HepG2 (cell line): ENCODE measurements around the gene PDE9A. TPM values are rescaled to one million over a fixed set of nuclear protein-coding genes. Genes with fewer than 3 reads are reported as not detected.

Experiments used
- ATAC-seq: fragments of 200-7000 bp; cut with Tn5 transposase; 3 replicates; pipeline ENCODE4 v1.9.1; 2020; ENCODE audit warnings: mild to moderate bottlenecking, moderate library complexity
- BruUV-seq: library from RNA; stranded (reverse); fragments of 400-500 nt; replicated peaks from 2 replicates; lab custom pipeline; 2021; lab: Mats Ljungman, UMichigan
- CTCF ChIA-PET: fragments of 300-600 bp; formaldehyde crosslinking; extraction: SDS; loops from one replicate; lab custom pipeline; 2021; ENCODE audit warnings: low total read pairs, inconsistent platforms, low intra/inter-chr PET ratio; lab: Yijun Ruan, JAX
- POLR2A ChIA-PET: fragments of 350-600 bp; sonication (Branson Sonifier 250); formaldehyde crosslinking; loops from one replicate; lab custom pipeline; 2020; ENCODE audit warnings: antibody characterized with exemption, inconsistent platforms; lab: Yijun Ruan, JAX
- DNase-seq: peaks from one replicate; pipeline ENCODE4 v3.0.0-alpha.2; 2015; ENCODE audit warnings: low spot score
- FAIRE-seq: peaks from 3 replicates; lab custom pipeline; 2011; peaks lifted over from hg19 to GRCh38; lab: Jason Lieb, UNC
- H2AFZ ChIP-seq: one replicate; pipeline ENCODE4 v1.6.1; 2011; ENCODE audit warnings: low read length, inconsistent platforms
- H3K27ac ChIP-seq: fragments of 300-600 bp; 3 replicates; pipeline ENCODE4 v1.8.0; 2011; ENCODE audit warnings: mixed run types, mild to moderate bottlenecking, mixed read lengths, low read length, inconsistent platforms; ENCODE audit not compliant: insufficient read depth; ENCODE audit errors: extremely low read length
- H3K27me3 ChIP-seq, 2 experiments: fragments of 200-600 bp in 1 of 2; 2 replicates in 1 of 2; 3 replicates in 1 of 2; pipeline versions ENCODE4 v1.6.0 to v1.8.0; 2011; ENCODE audit warnings: low read length in 2 of 2, mild to moderate bottlenecking in 2 of 2, moderate library complexity in 2 of 2, inconsistent platforms in 1 of 2; ENCODE audit not compliant: insufficient read depth in 2 of 2, control insufficient read depth in 1 of 2
- H3K36me3 ChIP-seq, 2 experiments: fragments of 200-600 bp in 1 of 2; replicated peaks in 1 of 2; 2 replicates in 1 of 2; 3 replicates in 1 of 2; pipeline versions ENCODE4 v1.5.1 to v1.8.0; 2011; ENCODE audit warnings: low read length in 2 of 2, inconsistent platforms in 1 of 2; ENCODE audit not compliant: insufficient read depth in 2 of 2, control insufficient read depth in 1 of 2
- H3K4me1 ChIP-seq: 2 replicates; pipeline ENCODE4 v1.5.1; 2012; ENCODE audit warnings: low read length, inconsistent platforms; ENCODE audit not compliant: insufficient read depth
- H3K4me2 ChIP-seq: 2 replicates; pipeline ENCODE4 v1.6.0; 2011; ENCODE audit warnings: low read depth, low read length, inconsistent platforms
- H3K4me3 ChIP-seq, 3 experiments: fragments of 200-600 bp in 1 of 3; sonication (generic), shearing (Covaris generic) in 1 of 3; replicated peaks in 1 of 3; 2 replicates each; pipeline ENCODE4 v1.5.1; 2011 to 2016; ENCODE audit warnings: low read length in 3 of 3, inconsistent platforms in 2 of 3, low read depth in 2 of 3, mild to moderate bottlenecking in 2 of 3, control low read depth in 1 of 3, mixed read lengths in 1 of 3; ENCODE audit not compliant: insufficient read depth in 1 of 3
- H3K79me2 ChIP-seq: one replicate; pipeline ENCODE4 v1.6.1; 2011; ENCODE audit warnings: low read length, inconsistent platforms; ENCODE audit not compliant: insufficient read depth
- H3K9ac ChIP-seq: 2 replicates; pipeline ENCODE4 v1.6.0; 2011; ENCODE audit warnings: mild to moderate bottlenecking, low read depth, low read length, inconsistent platforms; ENCODE audit not compliant: insufficient read depth
- H3K9me3 ChIP-seq: 2 replicates; pipeline ENCODE4 v1.5.1; 2012; ENCODE audit warnings: mild to moderate bottlenecking, low read length
- H4K20me1 ChIP-seq: 2 replicates; pipeline ENCODE4 v1.6.0; 2011; ENCODE audit warnings: inconsistent platforms, mild to moderate bottlenecking, low read length, moderate library complexity; ENCODE audit not compliant: insufficient read depth
- FOSL2 ChIP-seq: sonication (generic); formaldehyde crosslinking; IDR thresholded peaks from 2 replicates; pipeline ENCODE4 v1.4.0; 2020; ENCODE audit warnings: missing genetic modification reagents
- NR1H2 ChIP-seq: sonication (generic); formaldehyde crosslinking; IDR thresholded peaks from 2 replicates; pipeline ENCODE4 v1.8.1; 2022; ENCODE audit warnings: low read depth, missing genetic modification reagents, borderline replicate concordance
- PLSCR1 ChIP-seq: sonication (generic); formaldehyde crosslinking; IDR thresholded peaks from 2 replicates; pipeline ENCODE4 v1.5.0; 2020; ENCODE audit warnings: missing genetic modification reagents, mild to moderate bottlenecking, borderline replicate concordance
- PRDM15 ChIP-seq: sonication (generic); formaldehyde crosslinking; IDR thresholded peaks from 2 replicates; pipeline ENCODE4 v1.4.0; 2020; ENCODE audit warnings: missing genetic modification reagents
- RNF2 ChIP-seq: fragments of 450-650 bp; conservative IDR thresholded peaks from 2 replicates; pipeline ENCODE4 v1.6.1; 2016; ENCODE audit warnings: low read depth
- SP1 ChIP-seq, 2 experiments: fragments of 450-650 bp in 1 of 2; sonication (generic) in 1 of 2; formaldehyde crosslinking in 1 of 2; IDR thresholded peaks; 2 replicates each; pipeline versions ENCODE4 v1.4.0 to v1.6.1; 2016 to 2020; ENCODE audit warnings: missing genetic modification reagents in 1 of 2
- TSC22D2 ChIP-seq: sonication (generic); formaldehyde crosslinking; IDR thresholded peaks from 2 replicates; pipeline ENCODE4 v1.5.1; 2020; ENCODE audit warnings: missing genetic modification reagents, mild to moderate bottlenecking, borderline replicate concordance
- ZFX ChIP-seq: sonication (generic); formaldehyde crosslinking; IDR thresholded peaks from 2 replicates; pipeline ENCODE4 v1.4.0; 2020; ENCODE audit warnings: mild to moderate bottlenecking, low read depth, missing genetic modification reagents, moderate library complexity
- ZHX1 ChIP-seq: sonication (generic); formaldehyde crosslinking; IDR thresholded peaks from 2 replicates; pipeline ENCODE4 v1.8.1; 2022; ENCODE audit warnings: low read depth, mild to moderate bottlenecking, missing genetic modification reagents
- ZNF138 ChIP-seq: sonication (generic); formaldehyde crosslinking; IDR thresholded peaks from 2 replicates; pipeline ENCODE4 v1.5.0; 2020; ENCODE audit warnings: mild to moderate bottlenecking, low read depth, missing genetic modification reagents
- ZNF282 ChIP-seq: fragments of 450-650 bp; IDR thresholded peaks from 2 replicates; pipeline ENCODE4 v1.6.1; 2018; ENCODE audit not compliant: partially characterized antibody
- ZNF563 ChIP-seq: sonication (generic); formaldehyde crosslinking; IDR thresholded peaks from 2 replicates; pipeline ENCODE4 v1.8.0; 2022; ENCODE audit warnings: mild to moderate bottlenecking, moderate library complexity, missing genetic modification reagents
- ZNF607 ChIP-seq: sonication (generic); formaldehyde crosslinking; IDR thresholded peaks from 2 replicates; pipeline ENCODE4 v1.5.1; 2020; ENCODE audit warnings: missing genetic modification reagents, mild to moderate bottlenecking, borderline replicate concordance
- ZNF772 ChIP-seq: sonication (generic); formaldehyde crosslinking; IDR thresholded peaks from 2 replicates; pipeline ENCODE4 v1.5.0; 2020; ENCODE audit warnings: mild to moderate bottlenecking, missing genetic modification reagents
- ZSCAN20 ChIP-seq: sonication (generic); formaldehyde crosslinking; IDR thresholded peaks from 2 replicates; pipeline ENCODE4 v1.4.0; 2020; ENCODE audit warnings: missing genetic modification reagents, mild to moderate bottlenecking, borderline replicate concordance
- WGBS: methylation state at CpG from one replicate; pipeline ENCODE4 v1.1.6; 2017; ENCODE audit warnings: low lambda C conversion rate; 5-methylcytosine and 5-hydroxymethylcytosine counted together
- in situ Hi-C: cut with HindIII; loops from 2 replicates; pipeline ENCODE4 v1.10.0; 2017; ENCODE audit warnings: low pct_unique_long_range_greater_than_20kb; ENCODE audit not compliant: extremely low pct_ligation_motif_present
- intact Hi-C: fragments of 100-400 bp; cut with micrococcal nuclease; formaldehyde crosslinking; loops from one replicate; pipeline ENCODE4 v1.10.0; 2022; ENCODE audit not compliant: unreplicated experiment
- polyA plus RNA-seq, 8 experiments: library from polyadenylated mRNA; depleted of rRNA in 3 of 8; stranded (reverse) in 7 of 8; unstranded in 1 of 8; fragments of >200 nt; fragmentation: Illumina TruSeq in 4 of 8; extraction: Trizol in 4 of 8; gene quantifications; 2 replicates each; pipeline versions ENCODE4 v1.2.1 to v1.2.3, GENCODE V29; 2011 to 2016; ENCODE audit warnings: low read depth in 4 of 8, missing spikeins in 1 of 8, mixed read lengths in 1 of 8; ENCODE audit not compliant: insufficient read depth in 1 of 8
- total RNA-seq, 5 experiments: library from RNA; depleted of rRNA; stranded (reverse); fragments of >200 nt; fragmentation: Illumina TruSeq; extraction: Trizol; gene quantifications; 2 replicates each; pipeline ENCODE4 v1.2.3, GENCODE V29; 2016; ENCODE audit warnings: low read depth in 1 of 5

The PDE9A gene
- total and polyA plus RNA-seq, 2 of the 13 experiments (the other 11 are each of a cell fraction or from before 2014, with no cell fraction given), result 4.6 to 19.7 TPM

- in situ Hi-C loops, result no loop called here
- POLR2A ChIA-PET, result no interaction called here
Observed at GRCh38 chr21:42678618-42679295, 25.3 kb downstream of the PDE9A start.

More at GRCh38 chr21:42678618-42679295, 25.3 kb downstream of the PDE9A start:
- Histone ChIP-seq H3K4me2 (no peak overlapping the region), H2AFZ (no peak overlapping the region), H3K27me3 (no peaks in the 10 kb centered on the region), H3K4me3 (no peak overlapping the region), H3K27ac (no peak overlapping the region), H4K20me1 (peaks cover 6% of the 10 kb centered on the region; the same call in 1 of the 2 replicates), H3K79me2 (no peaks in the 10 kb centered on the region), H3K9me3 (no peaks in the 10 kb centered on the region), H3K4me1 (0 out of 2 replicates have a peak, but pooled peaks cover 4% of the 10 kb centered on the region), H3K9ac (no peak overlapping the region), H3K36me3 (0 out of 5 replicates have a peak, but pooled peaks cover 0 to 7% of the 10 kb centered on the region in 2 experiments)
- FAIRE-seq (no peak), DNase-seq (no peak), ATAC-seq (no peak)
- 91% methylated on average over 15 of the region's 23 CpGs for WGBS
- intact Hi-C loops, result no loop called here
- CTCF ChIA-PET, result no interaction called here
- no peak for TF ChIP-seq SP1 (IDR thresholded peaks at IDR 0.05)
- no peak for TF ChIP-seq SP1 (CRISPR knock-in tag; IDR thresholded peaks at IDR 0.05)
- TF ChIP-seq ZNF138, result no peak
- no peak for TF ChIP-seq ZSCAN20 (CRISPR knock-in tag)
- no peak for TF ChIP-seq NR1H2 (CRISPR knock-in tag)
- TF ChIP-seq PRDM15, result no peak
- TF ChIP-seq ZFX (CRISPR knock-in tag), result no peak
- TF ChIP-seq ZNF282, result no peak
- TF ChIP-seq ZNF607 (CRISPR knock-in tag), result no peak
- TF ChIP-seq RNF2, result no peak
- no peak for TF ChIP-seq TSC22D2 (CRISPR knock-in tag)
- no peak for TF ChIP-seq ZNF772 (CRISPR knock-in tag)
- TF ChIP-seq FOSL2 (CRISPR knock-in tag), result no peak
- TF ChIP-seq PLSCR1 (CRISPR knock-in tag), result no peak
- TF ChIP-seq ZNF563 (CRISPR knock-in tag), result no peak
- TF ChIP-seq ZHX1, result no peak
- BruUV-seq, result no TSS peak
